IPS-11a (cell line): ENCODE data around the gene CPNE7.

Experiments used
- H3K4me3 ChIP-seq: one replicate; pipeline ENCODE4 v1.5.1; 2013; ENCODE audit warnings: low read depth, low read length, control low read depth

CPNE7 gene

GRCh38 chr16:89575247-89576152 lies at the start of gene CPNE7:
TSS of gene CPNE7 (plus strand) at chr16:89575758. CDS start at chr16:89575898, 140 bp downstream.
- peak within 1 kb of the TSS; percentile 58 for H3K4me3 ChIP-seq

GRCh38 chr16:89529097-89529496 lies 46.5 kb upstream of the CPNE7 start:
- H3K4me3 ChIP-seq, result no peak overlapping the region

- no peak overlapping the region for H3K4me3 ChIP-seq
These were observed 44.9 kb upstream of the CPNE7 start for GRCh38 chr16:89530401-89531381.

DNA sequence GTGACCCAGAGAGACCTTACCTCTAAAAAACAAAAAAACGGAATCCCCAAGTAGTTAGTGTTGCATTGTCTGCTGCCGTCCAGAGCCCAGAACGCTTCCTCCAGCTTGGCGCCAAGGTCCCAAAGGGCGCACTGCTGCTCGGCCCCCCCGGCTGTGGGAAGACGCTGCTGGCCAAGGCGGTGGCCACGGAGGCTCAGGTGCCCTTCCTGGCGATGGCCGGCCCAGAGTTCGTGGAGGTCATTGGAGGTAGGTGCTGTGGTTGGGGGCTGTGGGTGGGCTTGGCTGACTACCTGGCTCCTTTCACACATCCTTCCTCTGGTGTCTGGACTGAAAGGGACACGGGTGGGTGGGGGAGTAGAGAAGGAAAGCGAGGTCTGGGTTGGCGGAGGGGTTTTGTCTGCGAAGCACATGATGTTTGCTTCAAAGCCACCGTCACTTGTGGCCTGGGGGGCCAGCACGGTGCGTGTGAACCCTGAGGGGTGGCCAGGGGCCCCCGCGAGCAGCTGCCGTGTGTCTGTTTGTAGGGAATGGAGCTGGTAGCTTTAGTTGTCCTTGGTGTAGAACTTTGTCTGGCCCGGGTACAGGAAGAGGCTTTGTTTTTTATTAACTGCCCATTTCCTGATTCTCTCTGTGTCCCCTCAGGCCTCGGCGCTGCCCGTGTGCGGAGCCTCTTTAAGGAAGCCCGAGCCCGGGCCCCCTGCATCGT lies 43.6 kb upstream of the CPNE7 start:
- no peak overlapping the region for H3K4me3 ChIP-seq

- H3K4me3 ChIP-seq, result no peak overlapping the region
These were observed 41.3 kb upstream of the CPNE7 start for GRCh38 chr16:89534252-89534756.

GRCh38 chr16:89536371-89536770 lies 39.2 kb upstream of the CPNE7 start:
- H3K4me3 ChIP-seq, result no peak overlapping the region

DNA sequence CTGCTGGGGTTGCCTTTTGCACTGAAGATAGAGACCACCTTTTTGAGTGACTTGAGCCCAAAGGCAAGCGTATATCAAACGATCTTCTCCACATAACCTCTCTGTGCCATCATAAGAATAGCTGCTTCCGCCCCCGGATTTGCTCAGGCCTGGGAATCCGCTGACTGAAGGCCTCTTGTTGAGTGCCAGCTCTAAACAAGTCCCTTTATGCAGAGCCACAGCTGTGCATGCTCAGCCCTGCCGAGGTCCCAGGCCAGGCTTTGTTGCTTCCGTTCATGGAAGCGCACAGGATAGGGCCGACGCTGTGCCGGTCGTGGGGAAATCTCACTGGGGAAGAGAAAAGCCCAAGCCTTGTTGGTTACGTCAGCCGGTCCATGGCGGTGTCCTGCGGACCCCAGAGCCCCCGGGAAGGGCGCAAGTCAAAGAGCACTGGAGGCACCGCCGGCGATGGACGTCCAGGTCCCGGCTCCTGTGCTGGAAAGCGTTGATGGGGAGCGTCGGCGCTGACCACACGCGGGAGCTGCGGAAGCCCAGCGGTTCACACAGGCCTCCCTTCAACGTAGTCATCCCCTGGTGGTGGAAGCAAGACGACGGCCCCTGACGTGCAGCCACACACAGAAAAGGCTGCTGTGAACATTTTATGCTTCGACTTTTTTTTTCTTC lies 38.5 kb upstream of the CPNE7 start:
- H3K4me3 ChIP-seq, result no peak overlapping the region

GRCh38 chr16:89537549-89537925 lies 38.0 kb upstream of the CPNE7 start:
- H3K4me3 ChIP-seq, result no peak overlapping the region

GRCh38 chr16:89538286-89538685 lies 37.3 kb upstream of the CPNE7 start:
- H3K4me3 ChIP-seq, result no peak overlapping the region

DNA sequence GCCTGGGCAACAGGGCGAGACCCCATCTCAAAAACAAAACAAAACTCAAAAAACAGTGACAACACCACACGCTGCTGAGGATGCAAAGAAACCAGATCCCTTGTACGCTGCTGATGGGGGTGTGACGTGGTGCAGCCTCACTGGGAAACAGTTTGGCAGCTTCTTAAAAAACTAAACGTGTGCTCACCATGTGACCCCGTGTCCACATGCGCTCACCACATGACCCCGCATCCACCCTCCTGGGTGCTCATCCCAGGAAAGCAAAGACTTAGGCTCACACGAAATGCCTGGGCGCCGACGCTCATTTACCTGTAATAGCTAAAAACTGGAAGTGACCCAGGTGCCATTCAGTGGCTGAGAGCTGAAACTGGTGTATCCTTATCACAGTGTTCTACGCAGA lies 35.0 kb upstream of the CPNE7 start:
- H3K4me3 ChIP-seq, result no peak overlapping the region

- H3K4me3 ChIP-seq, result no peak overlapping the region
These were observed 33.8 kb upstream of the CPNE7 start for GRCh38 chr16:89541792-89542191.

GRCh38 chr16:89544113-89544512 lies 31.4 kb upstream of the CPNE7 start:
- no peak overlapping the region for H3K4me3 ChIP-seq

- H3K4me3 ChIP-seq, result no peak overlapping the region
These were observed 30.9 kb upstream of the CPNE7 start for GRCh38 chr16:89544713-89545043.

DNA sequence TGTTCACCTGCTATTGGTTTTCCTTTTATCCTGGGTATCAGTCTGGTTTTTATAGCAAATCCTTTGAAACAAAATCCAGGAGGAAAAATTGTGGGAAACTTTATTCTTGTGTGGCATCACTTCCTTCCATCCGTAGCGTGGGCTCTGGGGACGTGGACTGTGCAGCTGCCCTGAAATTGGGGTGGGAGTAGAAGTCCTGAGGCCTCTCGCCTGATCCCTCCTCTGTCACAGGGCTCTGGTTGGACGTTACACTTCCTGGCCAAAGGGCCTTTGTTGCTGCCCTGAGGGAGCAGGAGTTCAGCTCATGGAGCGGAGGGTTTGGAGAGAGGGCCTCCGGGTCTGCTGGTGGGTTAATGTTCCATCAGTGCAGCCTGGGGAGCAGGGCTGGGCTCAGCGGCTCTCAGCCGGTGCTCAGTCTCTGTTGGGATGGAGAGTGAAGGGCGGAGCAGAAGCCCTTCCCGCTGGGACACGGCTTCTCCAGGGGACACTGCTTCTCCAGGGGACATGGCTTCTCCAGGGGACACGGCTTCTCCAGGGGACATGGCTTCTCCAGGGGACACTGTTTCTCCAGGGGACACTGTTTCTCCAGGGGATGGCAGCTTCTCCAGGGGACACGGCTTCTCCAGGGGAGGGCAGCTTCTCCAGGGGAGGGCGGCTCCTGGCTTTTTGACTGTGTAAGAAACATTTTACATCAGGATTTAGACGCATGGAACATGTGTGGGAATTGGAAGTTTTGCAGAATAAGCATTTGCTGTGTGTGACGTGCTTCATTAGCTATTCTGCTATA lies 30.3 kb upstream of the CPNE7 start:
- H3K4me3 ChIP-seq, result no peak overlapping the region

DNA sequence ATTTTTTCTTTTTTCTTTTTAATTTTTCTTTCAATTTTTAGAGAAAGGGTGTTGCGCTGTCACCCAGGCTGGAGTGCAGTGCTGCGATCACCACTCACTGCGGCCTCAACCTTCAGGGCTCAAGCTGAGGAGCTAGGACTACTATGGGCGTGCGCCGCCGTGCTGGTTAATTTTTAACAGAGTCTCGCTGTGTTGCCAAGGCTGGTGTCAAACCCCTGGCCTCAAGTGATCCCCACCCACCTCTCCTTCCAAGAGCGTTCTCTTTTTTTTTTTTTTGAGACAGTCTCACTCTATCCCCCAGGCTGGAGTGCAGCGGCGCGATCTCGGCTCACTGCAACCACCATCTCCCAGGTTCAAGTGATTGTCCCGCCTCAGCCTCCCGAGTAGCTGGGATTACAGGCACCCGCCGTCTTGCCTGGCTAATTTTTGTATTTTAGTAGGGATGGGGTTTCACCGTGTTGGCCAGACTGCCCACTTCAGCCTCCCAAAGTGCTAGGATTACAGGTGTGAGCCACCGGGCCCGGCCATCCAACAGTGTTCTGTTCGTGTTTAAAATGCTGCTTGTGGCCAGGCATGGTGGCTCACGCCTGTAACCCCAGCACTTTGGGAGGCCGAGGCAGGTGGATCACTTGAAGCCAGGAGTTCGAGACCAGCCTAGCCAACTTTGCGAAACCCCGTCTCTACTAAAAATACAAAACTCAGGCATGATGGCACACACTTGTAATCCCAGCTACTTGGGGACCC lies 29.6 kb upstream of the CPNE7 start:
- H3K4me3 ChIP-seq, result no peak overlapping the region

DNA sequence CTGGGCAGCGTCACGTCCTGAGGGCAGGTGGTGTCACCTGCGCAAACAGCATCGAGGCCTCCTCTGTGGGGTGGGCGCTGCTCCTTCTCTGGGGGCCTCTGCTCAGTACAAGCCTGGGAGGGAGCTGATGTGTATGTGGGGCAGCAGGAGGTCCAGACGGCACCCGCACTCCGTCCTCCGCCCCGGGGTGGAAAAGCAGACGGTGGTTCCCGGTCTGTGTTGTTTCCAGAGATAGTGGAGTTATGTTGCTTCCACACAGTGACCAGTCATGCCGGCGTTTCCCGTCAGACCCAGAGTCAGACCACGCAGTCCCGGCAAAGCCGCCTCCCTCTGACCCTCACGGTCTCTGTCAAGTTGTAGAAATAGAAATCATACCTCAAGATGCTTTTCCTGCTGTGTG lies 28.8 kb upstream of the CPNE7 start:
- no peak overlapping the region for H3K4me3 ChIP-seq

- no peak overlapping the region for H3K4me3 ChIP-seq
These were observed 28.3 kb upstream of the CPNE7 start for GRCh38 chr16:89547291-89547690.

GRCh38 chr16:89547860-89548259 lies 27.7 kb upstream of the CPNE7 start:
- no peak overlapping the region for H3K4me3 ChIP-seq
